Neuron (in vitro differentiated cells): Measurements from ENCODE around the gene SCP2D1.

Experiments
- H2AFZ ChIP-seq: one replicate; pipeline ENCODE4 v1.6.1; 2013; ENCODE audit warnings: low read depth, mild to moderate bottlenecking, inconsistent platforms, low read length, moderate library complexity
- H3K27me3 ChIP-seq: one replicate; pipeline ENCODE4 v1.6.1; 2013; ENCODE audit warnings: low read length; ENCODE audit not compliant: insufficient read depth
- H3K36me3 ChIP-seq: one replicate; pipeline ENCODE4 v1.6.1; 2013; ENCODE audit warnings: low read length; ENCODE audit not compliant: insufficient read depth
- H3K4me1 ChIP-seq: one replicate; pipeline ENCODE4 v1.6.1; 2013; ENCODE audit warnings: low read length; ENCODE audit not compliant: insufficient read depth
- H3K4me3 ChIP-seq: 2 replicates; pipeline ENCODE4 v1.5.1; 2013; ENCODE audit warnings: mild to moderate bottlenecking, low read length, moderate library complexity
- H3K9me3 ChIP-seq: one replicate; pipeline ENCODE4 v1.6.1; 2013; ENCODE audit warnings: low read length

Gene SCP2D1

DNA sequence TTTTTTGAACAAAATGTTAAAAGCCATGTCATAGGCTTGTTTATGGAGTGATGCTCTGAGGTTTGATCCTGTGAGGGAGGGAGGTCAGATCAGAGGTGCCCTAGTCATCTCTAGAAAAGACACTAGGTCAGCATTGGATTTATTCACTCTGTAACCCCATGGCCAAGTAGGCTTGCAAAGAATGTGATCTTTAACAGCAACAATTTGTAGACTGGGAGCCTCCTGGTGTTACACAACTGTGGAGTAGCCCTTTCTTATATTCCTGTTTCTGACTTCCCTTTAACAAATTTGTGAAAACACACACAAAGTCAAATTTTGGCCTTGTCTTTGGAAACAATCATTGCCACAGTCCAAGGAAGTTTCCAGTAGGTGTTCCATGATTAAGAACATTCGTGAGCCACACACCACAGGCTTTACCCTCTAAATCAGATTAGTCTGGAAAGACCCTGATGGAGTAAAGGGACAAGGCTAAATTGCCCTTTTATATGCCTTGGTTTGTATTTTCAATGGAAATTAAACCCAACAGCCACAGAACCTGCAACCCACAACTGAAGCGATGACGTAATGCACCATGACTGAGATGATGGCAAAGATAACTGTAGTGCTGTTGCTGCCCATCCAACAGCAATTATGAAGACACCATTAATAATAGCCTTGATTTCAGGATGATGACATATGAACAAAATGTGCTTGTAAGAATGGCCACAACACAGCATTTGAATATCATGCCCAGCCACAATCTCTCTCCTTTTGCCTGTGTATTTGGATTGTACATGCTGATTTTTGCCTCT is 22.1 kb downstream of the SCP2D1 start:
- H3K9me3 ChIP-seq: no peaks in the 10 kb centered on the region
- no peak overlapping the region for H2AFZ ChIP-seq
- H3K27me3 ChIP-seq: no peaks in the 10 kb centered on the region
- H3K36me3 ChIP-seq: no peaks in the 10 kb centered on the region
- no peak overlapping the region for H3K4me3 ChIP-seq
- peaks cover 9% of the 10 kb centered on the region for H3K4me1 ChIP-seq

- Histone ChIP-seq H3K4me3 (no peak overlapping the region), H3K27me3 (no peaks in the 10 kb centered on the region), H2AFZ (no peak overlapping the region), H3K4me1 (peaks cover 2% of the 10 kb centered on the region), H3K9me3 (no peaks in the 10 kb centered on the region), H3K36me3 (no peaks in the 10 kb centered on the region)
Measured at GRCh38 chr20:18837718-18838117, 24.1 kb downstream of the SCP2D1 start.

- H3K9me3 ChIP-seq: no peaks in the 10 kb centered on the region
- H3K4me1 ChIP-seq: no peaks in the 10 kb centered on the region
- H3K4me3 ChIP-seq: no peak overlapping the region
- peaks cover 4% of the 10 kb centered on the region for H3K27me3 ChIP-seq
- H3K36me3 ChIP-seq: no peaks in the 10 kb centered on the region
- no peak overlapping the region for H2AFZ ChIP-seq
Measured at GRCh38 chr20:18839507-18840247, 26.1 kb downstream of the SCP2D1 start.

- H3K4me3 ChIP-seq: no peak overlapping the region
- H2AFZ ChIP-seq: no peak overlapping the region
- H3K9me3 ChIP-seq: no peaks in the 10 kb centered on the region
- H3K27me3 ChIP-seq: peaks cover 4% of the 10 kb centered on the region
- no peaks in the 10 kb centered on the region for H3K4me1 ChIP-seq
- H3K36me3 ChIP-seq: no peaks in the 10 kb centered on the region
Measured at GRCh38 chr20:18840248-18840645, 26.7 kb downstream of the SCP2D1 start.

- Histone ChIP-seq H3K4me1 (no peaks in the 10 kb centered on the region), H3K36me3 (no peaks in the 10 kb centered on the region), H3K9me3 (no peaks in the 10 kb centered on the region), H3K4me3 (no peak overlapping the region), H2AFZ (no peak overlapping the region), H3K27me3 (peaks cover 4% of the 10 kb centered on the region)
Measured at GRCh38 chr20:18845017-18845416, 31.4 kb downstream of the SCP2D1 start.

GRCh38 chr20:18847226-18847755 is 33.7 kb downstream of the SCP2D1 start:
- Histone ChIP-seq H3K36me3 (no peaks in the 10 kb centered on the region), H3K4me1 (no peaks in the 10 kb centered on the region), H3K27me3 (peaks cover 4% of the 10 kb centered on the region), H2AFZ (no peak overlapping the region), H3K4me3 (no peak overlapping the region), H3K9me3 (no peaks in the 10 kb centered on the region)

- H3K4me1 ChIP-seq: no peaks in the 10 kb centered on the region
- H3K36me3 ChIP-seq: no peaks in the 10 kb centered on the region
- H3K9me3 ChIP-seq: no peaks in the 10 kb centered on the region
- H2AFZ ChIP-seq: no peak overlapping the region
- no peak overlapping the region for H3K4me3 ChIP-seq
- H3K27me3 ChIP-seq: no peaks in the 10 kb centered on the region
Measured at GRCh38 chr20:18849131-18849530, 35.5 kb downstream of the SCP2D1 start.

DNA sequence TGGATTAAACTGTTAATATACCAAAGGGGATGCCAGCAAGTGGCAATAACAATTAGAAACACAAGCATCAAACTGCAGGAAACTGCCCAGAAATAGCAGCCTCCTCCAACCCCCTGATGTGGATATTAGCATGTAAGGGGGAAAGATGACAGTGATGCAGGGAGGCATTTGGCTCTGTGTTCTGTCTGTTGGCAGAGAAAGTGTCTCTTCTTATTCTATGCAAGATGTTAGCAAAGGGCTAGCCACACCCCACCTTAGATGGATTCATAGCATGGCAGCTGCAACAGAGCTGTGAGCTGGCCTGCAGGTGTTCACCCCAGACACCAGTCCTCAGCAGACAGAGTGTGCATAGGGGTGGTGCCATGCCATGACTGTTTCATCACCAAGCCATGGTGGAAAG is 38.0 kb downstream of the SCP2D1 start:
- no peaks in the 10 kb centered on the region for H3K4me1 ChIP-seq
- no peaks in the 10 kb centered on the region for H3K36me3 ChIP-seq
- H3K4me3 ChIP-seq: no peak overlapping the region
- no peaks in the 10 kb centered on the region for H3K9me3 ChIP-seq
- H2AFZ ChIP-seq: no peak overlapping the region
- peaks cover 4% of the 10 kb centered on the region for H3K27me3 ChIP-seq

DNA sequence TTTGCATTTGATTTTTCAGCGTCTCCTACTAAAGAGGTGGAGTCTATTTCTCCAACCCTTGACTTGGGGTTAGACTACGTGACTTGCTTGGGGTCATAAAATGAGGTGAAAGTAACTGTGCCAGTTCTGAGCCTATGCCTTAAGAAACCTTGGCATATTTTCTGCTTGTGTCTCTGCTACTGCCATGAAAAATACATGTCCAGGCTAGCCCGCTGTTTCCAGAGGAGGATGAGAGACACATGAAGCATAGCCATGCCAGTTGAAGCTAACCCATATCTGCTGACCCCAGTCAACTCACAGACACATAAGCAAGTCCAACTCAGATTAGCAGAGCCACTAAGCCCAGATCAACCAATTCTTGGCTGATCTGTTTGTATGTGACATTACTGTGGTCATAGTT is 38.7 kb downstream of the SCP2D1 start:
- Histone ChIP-seq H3K27me3 (peaks cover 4% of the 10 kb centered on the region), H3K4me3 (no peak overlapping the region), H3K9me3 (no peaks in the 10 kb centered on the region), H2AFZ (no peak overlapping the region), H3K36me3 (no peaks in the 10 kb centered on the region), H3K4me1 (no peaks in the 10 kb centered on the region)

GRCh38 chr20:18853216-18853615 is 39.6 kb downstream of the SCP2D1 start:
- no peaks in the 10 kb centered on the region for H3K9me3 ChIP-seq
- no peaks in the 10 kb centered on the region for H3K4me1 ChIP-seq
- H3K36me3 ChIP-seq: no peaks in the 10 kb centered on the region
- H2AFZ ChIP-seq: no peak overlapping the region
- no peak overlapping the region for H3K4me3 ChIP-seq
- peaks cover 4% of the 10 kb centered on the region for H3K27me3 ChIP-seq

DNA sequence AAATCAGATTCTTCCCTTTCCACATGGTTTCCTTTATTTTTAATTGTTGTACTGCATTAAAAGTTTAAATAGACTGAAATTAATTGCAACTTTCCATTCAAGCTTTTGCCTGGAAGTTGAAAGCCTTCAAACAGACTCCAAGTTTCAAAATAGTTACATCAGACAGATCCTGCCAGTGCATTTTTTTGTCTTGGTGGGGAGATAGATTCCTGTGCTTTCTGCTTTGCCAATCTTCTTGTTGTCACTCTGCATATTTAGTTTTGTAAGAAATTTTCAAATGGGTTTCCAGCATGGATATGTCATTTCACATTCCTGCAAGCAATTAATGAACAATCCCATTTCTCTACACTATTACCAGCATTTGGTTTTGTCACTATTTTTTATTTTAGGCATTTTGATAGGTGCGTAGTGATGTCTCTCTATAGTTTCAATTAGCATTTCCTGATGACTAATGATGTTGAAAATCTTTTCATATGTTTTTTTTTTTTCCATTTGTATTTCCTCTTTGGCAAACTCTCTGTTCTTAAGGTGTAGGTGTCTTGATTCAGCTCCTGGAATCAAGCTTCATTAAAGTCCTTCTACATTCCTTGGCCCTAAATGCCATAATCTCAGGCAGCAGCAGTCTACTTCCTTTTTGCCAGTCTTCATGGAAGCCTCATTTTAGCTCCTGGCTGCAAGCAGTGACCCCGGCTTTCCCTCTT is 40.5 kb downstream of the SCP2D1 start:
- peaks cover 4% of the 10 kb centered on the region for H3K27me3 ChIP-seq
- no peak overlapping the region for H3K4me3 ChIP-seq
- no peaks in the 10 kb centered on the region for H3K4me1 ChIP-seq
- H3K9me3 ChIP-seq: no peaks in the 10 kb centered on the region
- H3K36me3 ChIP-seq: no peaks in the 10 kb centered on the region
- H2AFZ ChIP-seq: no peak overlapping the region

GRCh38 chr20:18855882-18856281 is 42.3 kb downstream of the SCP2D1 start:
- no peak overlapping the region for H3K4me3 ChIP-seq
- H2AFZ ChIP-seq: no peak overlapping the region
- no peaks in the 10 kb centered on the region for H3K4me1 ChIP-seq

DNA sequence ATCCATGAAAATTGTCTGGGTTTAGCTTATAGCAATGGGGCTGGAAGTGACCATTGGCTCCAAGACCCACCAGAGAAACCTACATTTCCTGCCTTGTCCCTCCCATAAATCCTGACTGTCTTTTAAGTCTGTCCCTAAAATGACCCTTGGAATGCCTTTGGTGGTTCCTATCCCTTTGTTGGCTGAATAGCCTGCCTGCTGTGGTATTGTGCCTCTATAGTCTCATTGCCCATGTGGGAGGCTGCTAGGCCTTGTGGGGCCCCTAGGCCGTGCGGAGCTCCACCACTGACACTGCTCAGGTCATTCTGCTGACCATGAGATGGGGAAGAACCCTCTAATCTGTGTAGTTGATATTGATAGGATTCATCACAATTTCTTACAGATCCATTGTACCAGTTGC is 43.3 kb downstream of the SCP2D1 start:
- Histone ChIP-seq H3K9me3 (no peaks in the 10 kb centered on the region), H3K4me3 (no peak overlapping the region), H3K4me1 (no peaks in the 10 kb centered on the region), H3K27me3 (peaks cover 4% of the 10 kb centered on the region), H2AFZ (no peak overlapping the region), H3K36me3 (no peaks in the 10 kb centered on the region)

More at GRCh38 chr20:18855882-18856281, 42.3 kb downstream of the SCP2D1 start:
- no peaks in the 10 kb centered on the region for H3K9me3 ChIP-seq
- peaks cover 4% of the 10 kb centered on the region for H3K27me3 ChIP-seq
- H3K36me3 ChIP-seq: no peaks in the 10 kb centered on the region
